CD8-positive, alpha-beta memory T cell (primary cell): ENCODE data around the gene TEX22. TPM values are rescaled to one million over a fixed set of nuclear protein-coding genes. Genes with fewer than 3 reads are reported as not detected.
A peak's percentile ranks its signal among the peaks of the same experiment; 100 is the strongest.

Experiments used
- CTCF ChIA-PET: fragments of 350-600 bp; sonication (Branson Sonifier 250); formaldehyde crosslinking; loops from one replicate; lab custom pipeline; 2021; ENCODE audit warnings: antibody characterized with exemption; lab: Charles Lee
- POLR2A ChIA-PET: fragments of 350-600 bp; sonication (Branson Sonifier 250); formaldehyde crosslinking; loops from one replicate; lab custom pipeline; 2021; ENCODE audit warnings: antibody characterized with exemption; lab: Charles Lee
- DNase-seq, 5 donors: peaks; one replicate each; pipeline versions ENCODE4 v3.0.0 to v3.0.0-alpha.2; 2020 to 2022; ENCODE audit warnings: mixed read lengths in 1 of 5
- H3K27ac ChIP-seq: one replicate; pipeline ENCODE4 v1.7.0; 2013; ENCODE audit warnings: low read depth, mild to moderate bottlenecking, low read length, moderate library complexity
- H3K27me3 ChIP-seq: 2 replicates; pipeline ENCODE4 v1.7.0; 2013; ENCODE audit warnings: low read length, mild to moderate bottlenecking; ENCODE audit not compliant: insufficient read depth, poor library complexity, severe bottlenecking
- H3K36me3 ChIP-seq: 2 replicates; pipeline ENCODE4 v1.7.0; 2013; ENCODE audit warnings: mild to moderate bottlenecking, low read length, moderate library complexity; ENCODE audit not compliant: insufficient read depth
- H3K4me1 ChIP-seq: 2 replicates; pipeline ENCODE4 v1.7.0; 2013; ENCODE audit warnings: mild to moderate bottlenecking, low read length, moderate library complexity; ENCODE audit not compliant: insufficient read depth
- H3K4me3 ChIP-seq: 2 replicates; pipeline ENCODE4 v1.7.0; 2013; ENCODE audit warnings: mild to moderate bottlenecking, low read length
- H3K9me3 ChIP-seq: 2 replicates; pipeline ENCODE4 v1.7.0; 2013; ENCODE audit warnings: mild to moderate bottlenecking, low read length
- H3K27ac Mint-ChIP-seq, 8 donors: one replicate each; pipeline ENCODE4 v1.8.0; 2020 to 2021; ENCODE audit warnings: mixed read lengths in 8 of 8, mild to moderate bottlenecking in 6 of 8, inconsistent platforms in 3 of 8, moderate library complexity in 3 of 8
- H3K27me3 Mint-ChIP-seq, 2 donors: one replicate each; pipeline ENCODE4 v1.8.0; 2020 to 2021; ENCODE audit warnings: mixed read lengths in 2 of 2, mild to moderate bottlenecking in 1 of 2, moderate library complexity in 1 of 2
- H3K36me3 Mint-ChIP-seq, 3 donors: one replicate each; pipeline ENCODE4 v1.8.0; 2020 to 2021; ENCODE audit warnings: mixed read lengths in 3 of 3, inconsistent platforms in 1 of 3, mild to moderate bottlenecking in 1 of 3
- H3K4me1 Mint-ChIP-seq, 3 donors: one replicate each; pipeline ENCODE4 v1.8.0; 2020 to 2021; ENCODE audit warnings: mixed read lengths in 3 of 3, inconsistent platforms in 1 of 3, mild to moderate bottlenecking in 1 of 3
- H3K4me3 Mint-ChIP-seq, 7 donors: one replicate each; pipeline ENCODE4 v1.8.0; 2020 to 2021; ENCODE audit warnings: mixed read lengths in 7 of 7, mild to moderate bottlenecking in 6 of 7, moderate library complexity in 4 of 7, inconsistent platforms in 2 of 7
- H3K9me3 Mint-ChIP-seq, 5 donors: one replicate each; pipeline ENCODE4 v1.8.0; 2020 to 2022; ENCODE audit warnings: mixed read lengths in 5 of 5, mild to moderate bottlenecking in 3 of 5, moderate library complexity in 2 of 5, inconsistent platforms in 1 of 5
- polyA plus RNA-seq: library from polyadenylated mRNA; unstranded; fragments of 300-500 nt; fragmentation: Illumina TruSeq; gene quantifications from one replicate; pipeline ENCODE4 v1.2.3, GENCODE V29; 2021
- total RNA-seq, 2 experiments: library from RNA; stranded (reverse); gene quantifications; one replicate each; pipeline ENCODE4 v1.2.3, GENCODE V29; 2021

The TEX22 gene
- total and polyA plus RNA-seq, 3 experiments from 2014 or later, result 0.08 to 2.9 (median 1.4) TPM

DNA sequence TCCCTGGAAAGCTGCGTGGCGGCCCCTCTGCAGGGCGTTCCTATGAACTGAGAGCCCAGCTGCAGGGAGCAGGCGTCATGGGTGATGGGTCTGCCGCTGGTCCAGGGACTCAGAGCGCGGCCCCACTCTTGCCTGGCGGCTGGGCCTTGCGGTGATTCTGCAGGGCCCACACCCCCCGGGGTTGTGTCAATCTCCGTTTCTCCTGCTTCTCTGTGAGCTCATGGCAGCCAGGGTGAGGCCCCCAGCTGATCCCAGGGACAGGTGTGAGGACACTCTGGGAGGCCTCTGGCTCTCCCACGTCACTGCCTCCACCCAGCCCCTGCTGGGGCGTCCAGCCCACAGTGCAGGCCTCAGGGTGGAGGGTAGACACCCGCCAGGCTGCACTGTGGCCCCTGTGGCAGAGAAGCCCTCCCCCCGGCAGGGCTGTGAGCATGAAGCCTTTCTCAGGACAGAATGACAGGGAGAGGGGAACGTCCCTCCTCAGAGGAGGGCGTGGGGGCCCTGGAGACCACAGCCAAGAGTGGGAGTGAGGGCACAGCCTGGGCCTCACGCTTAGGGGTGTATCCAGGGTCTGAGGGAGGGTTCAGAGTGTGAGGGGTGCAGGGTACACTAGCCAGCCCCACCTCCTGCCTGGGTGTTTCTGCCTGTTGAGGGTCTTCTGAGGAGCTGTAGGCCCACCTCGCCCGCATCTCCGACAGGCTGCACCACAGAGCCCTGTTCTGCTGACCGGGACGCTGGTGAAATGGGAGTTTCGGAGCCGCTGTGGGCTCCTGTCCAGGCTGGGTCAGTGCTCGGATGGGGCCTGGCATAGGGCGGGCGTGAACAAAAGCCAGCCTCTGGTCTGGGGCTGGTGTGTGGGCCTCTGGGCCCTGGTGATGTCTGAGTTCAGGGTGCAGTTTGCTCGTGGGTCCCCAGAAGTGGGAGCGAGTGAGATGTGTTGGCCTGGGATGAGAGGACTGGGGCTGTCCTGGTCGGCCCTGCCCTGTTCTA lies 49.6 kb downstream of the TEX22 start:
- Mint-ChIP-seq H3K4me3 (no peak overlapping the region), H3K9me3 (no peaks in the 10 kb centered on the region), H3K36me3 (peaks cover 0 to 25% (median 3%) of the 10 kb centered on the region in 3 donors), H3K27ac (no peak overlapping the region), H3K27me3 (no peaks in the 10 kb centered on the region), H3K4me1 (no peaks in the 10 kb centered on the region)
- no peaks in the 10 kb centered on the region for H3K27me3 ChIP-seq
- ChIA-PET POLR2A (interaction anchor here (1.0 kb wide), 1 partner anchor 42 kb away, joined by 5 read pairs; no protein-coding TSS in a partner anchor), CTCF (interaction anchor here (1.0 to 3.1 kb wide), 9 partner anchors 9 to 137 kb away, joined by 3 to 26 read pairs (median 3); no protein-coding TSS in a partner anchor)
- no peaks in the 10 kb centered on the region for H3K36me3 ChIP-seq
- no peaks in the 10 kb centered on the region for H3K4me1 ChIP-seq
- no peak overlapping the region for H3K27ac ChIP-seq
- no peaks in the 10 kb centered on the region for H3K9me3 ChIP-seq
- H3K4me3 ChIP-seq, result no peak overlapping the region
- no peak for DNase-seq

GRCh38 chr14:105448706-105449111 lies 50.4 kb downstream of the TEX22 start:
- H3K4me3 ChIP-seq, result no peak overlapping the region
- no peaks in the 10 kb centered on the region for H3K4me1 Mint-ChIP-seq
- CTCF ChIA-PET, result interaction anchor here (1.0 to 3.1 kb wide), 7 partner anchors 17 to 138 kb away, joined by 3 to 26 read pairs (median 3); no protein-coding TSS in a partner anchor
- no peaks in the 10 kb centered on the region for H3K9me3 Mint-ChIP-seq
- H3K9me3 ChIP-seq, result no peaks in the 10 kb centered on the region
- no peaks in the 10 kb centered on the region for H3K36me3 ChIP-seq
- no peaks in the 10 kb centered on the region for H3K27me3 Mint-ChIP-seq
- H3K27ac ChIP-seq, result no peak overlapping the region
- POLR2A ChIA-PET, result interaction anchor here (1.0 kb wide), 1 partner anchor 41 kb away, joined by 5 read pairs; no protein-coding TSS in a partner anchor
- no peaks in the 10 kb centered on the region for H3K27me3 ChIP-seq
- no peak overlapping the region for H3K27ac Mint-ChIP-seq
- H3K4me3 Mint-ChIP-seq, result no peak overlapping the region
- no peaks in the 10 kb centered on the region for H3K4me1 ChIP-seq
- H3K36me3 Mint-ChIP-seq, result peaks cover 0 to 27% (median 3%) of the 10 kb centered on the region in 3 donors
- DNase-seq, result peak; percentile 51 to 75 (median 55)

DNA sequence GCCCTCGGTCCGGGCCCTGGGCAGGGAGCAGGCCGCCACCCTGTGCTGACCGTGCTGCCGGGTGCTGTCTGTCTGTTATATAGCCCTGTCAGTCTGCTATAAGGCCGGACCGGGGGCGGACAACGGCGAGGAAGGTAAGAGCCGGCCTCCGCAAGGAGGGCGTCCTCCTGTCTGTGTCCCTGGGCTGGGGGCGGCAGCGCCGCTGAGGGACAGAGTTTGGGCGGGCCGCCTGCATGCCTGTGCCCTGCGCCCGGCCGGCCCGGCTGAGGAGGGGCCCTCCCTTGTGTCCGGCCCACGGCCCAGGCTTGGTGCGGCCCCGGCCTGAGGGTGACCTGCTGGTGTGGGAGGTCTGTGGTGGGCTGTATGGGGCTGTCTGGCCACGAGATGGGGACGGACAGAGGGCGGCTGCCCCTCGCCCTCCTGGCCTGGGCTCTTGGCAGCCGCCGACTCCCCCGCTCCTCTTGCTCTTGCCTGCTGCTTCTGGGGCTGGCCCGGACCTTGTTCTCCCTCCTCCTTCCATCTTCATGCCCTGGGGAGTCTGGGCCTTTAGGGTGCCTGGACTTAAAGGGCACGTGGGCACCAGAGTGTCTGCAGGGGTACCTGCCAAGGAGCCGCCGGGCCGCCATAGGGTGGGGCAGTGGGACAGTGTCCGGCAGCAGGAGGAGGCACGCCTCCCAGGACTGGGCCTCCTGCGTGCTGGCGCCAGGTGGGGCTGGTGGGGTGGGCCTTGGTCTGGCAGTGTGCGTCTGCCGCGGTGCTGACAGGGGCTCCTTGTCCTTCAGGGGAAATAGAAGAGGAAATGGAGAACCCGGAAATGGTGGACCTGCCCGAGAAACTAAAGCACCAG lies 51.2 kb downstream of the TEX22 start:
- no peak overlapping the region for H3K4me3 Mint-ChIP-seq
- ChIA-PET CTCF (no interaction called here), POLR2A (no interaction called here)
- Histone ChIP-seq H3K36me3 (no peaks in the 10 kb centered on the region), H3K4me1 (no peaks in the 10 kb centered on the region), H3K4me3 (no peak overlapping the region), H3K27me3 (no peaks in the 10 kb centered on the region), H3K27ac (no peak overlapping the region), H3K9me3 (no peaks in the 10 kb centered on the region)
- no peak overlapping the region for H3K27ac Mint-ChIP-seq
- peaks cover 0 to 31% (median 3%) of the 10 kb centered on the region in 3 donors for H3K36me3 Mint-ChIP-seq
- no peaks in the 10 kb centered on the region for H3K27me3 Mint-ChIP-seq
- H3K4me1 Mint-ChIP-seq, result no peaks in the 10 kb centered on the region
- DNase-seq, result no peak
- no peaks in the 10 kb centered on the region for H3K9me3 Mint-ChIP-seq

- no peak for DNase-seq
- Mint-ChIP-seq H3K27ac (no peak overlapping the region), H3K36me3 (peaks cover 0 to 32% (median 3%) of the 10 kb centered on the region in 3 donors), H3K4me3 (no peak overlapping the region), H3K27me3 (no peaks in the 10 kb centered on the region), H3K4me1 (no peaks in the 10 kb centered on the region), H3K9me3 (no peaks in the 10 kb centered on the region)
- no peak overlapping the region for H3K27ac ChIP-seq
- H3K4me1 ChIP-seq, result no peaks in the 10 kb centered on the region
- CTCF ChIA-PET, result no interaction called here
- no peaks in the 10 kb centered on the region for H3K9me3 ChIP-seq
- H3K36me3 ChIP-seq, result no peaks in the 10 kb centered on the region
- no peaks in the 10 kb centered on the region for H3K27me3 ChIP-seq
- POLR2A ChIA-PET, result no interaction called here
- H3K4me3 ChIP-seq, result no peak overlapping the region
Observed at GRCh38 chr14:105450123-105450505, 51.8 kb downstream of the TEX22 start.

DNA sequence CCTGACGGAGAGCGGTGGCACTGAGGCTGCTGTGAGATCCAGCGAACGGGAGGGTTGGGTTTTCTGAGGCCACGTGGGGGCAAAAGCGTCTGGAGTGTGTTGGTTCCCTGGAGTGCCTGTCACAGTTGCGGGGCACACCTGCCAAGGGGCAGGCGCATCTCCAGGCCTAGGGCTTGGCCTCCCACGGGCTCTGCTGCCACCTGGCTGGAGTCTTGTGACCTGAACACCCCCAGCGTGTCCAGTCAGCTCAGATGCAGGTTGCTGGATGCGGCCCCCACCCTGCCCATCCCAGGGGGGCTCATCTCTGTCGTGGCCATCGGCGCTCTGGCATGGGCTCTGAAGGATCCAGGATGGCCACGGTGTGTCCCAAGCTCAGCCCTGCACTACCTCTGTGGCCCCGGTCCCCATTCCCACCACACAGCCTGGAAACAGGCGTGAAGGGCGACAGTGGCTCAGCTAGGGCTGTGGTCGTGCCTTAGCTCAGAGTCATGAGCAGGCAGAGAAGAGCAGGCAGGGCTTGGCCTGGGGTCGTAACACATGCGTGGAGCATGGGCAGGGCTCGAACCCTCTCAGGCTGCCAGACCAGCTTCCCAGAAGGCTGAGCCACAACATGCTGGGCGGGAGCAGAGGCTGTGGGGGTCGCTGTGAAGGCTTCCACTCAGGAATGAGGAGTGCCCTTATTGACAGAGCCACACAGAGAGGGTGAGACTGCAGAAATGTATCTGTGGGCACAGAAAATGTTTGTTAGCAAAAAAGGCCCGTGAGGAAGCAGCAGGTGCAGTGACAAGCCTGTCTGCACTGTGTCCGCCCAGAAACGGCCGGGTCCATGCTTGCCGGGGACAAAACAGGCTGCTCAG lies 52.8 kb downstream of the TEX22 start:
- Histone ChIP-seq H3K4me3 (no peak overlapping the region), H3K4me1 (no peaks in the 10 kb centered on the region), H3K36me3 (no peaks in the 10 kb centered on the region), H3K27ac (no peak overlapping the region), H3K27me3 (no peaks in the 10 kb centered on the region), H3K9me3 (no peaks in the 10 kb centered on the region)
- Mint-ChIP-seq H3K4me1 (no peaks in the 10 kb centered on the region), H3K4me3 (no peak overlapping the region), H3K9me3 (no peaks in the 10 kb centered on the region), H3K27me3 (no peaks in the 10 kb centered on the region), H3K27ac (no peak overlapping the region), H3K36me3 (peaks cover 0 to 41% (median 7%) of the 10 kb centered on the region in 3 donors)
- CTCF ChIA-PET, result interaction anchor here (1.5 to 2.0 kb wide), 2 partner anchors 39 to 80 kb away, joined by 5 to 7 read pairs; no protein-coding TSS in a partner anchor
- no peak for DNase-seq
- POLR2A ChIA-PET, result no interaction called here

DNA sequence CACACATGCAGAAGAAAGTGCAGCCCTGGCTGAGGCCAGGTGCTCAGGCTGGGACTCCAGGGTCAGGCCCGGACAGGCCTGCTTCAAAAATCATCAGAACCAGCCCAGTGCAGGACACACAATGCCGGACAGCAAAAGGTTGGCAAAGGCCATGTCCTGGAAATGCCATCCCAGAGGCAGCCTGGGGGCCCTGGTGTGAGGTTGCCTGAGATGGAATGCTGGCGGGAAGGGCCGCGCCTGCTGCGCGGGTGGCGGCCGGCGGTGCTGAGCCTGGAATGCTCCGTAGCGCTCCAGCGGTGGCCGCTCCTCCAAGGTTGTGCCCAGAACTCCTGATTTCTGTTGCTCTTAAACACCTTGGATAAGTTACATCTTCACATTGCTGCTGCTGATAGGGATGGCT lies 54.6 kb downstream of the TEX22 start:
- Histone ChIP-seq H3K36me3 (no peaks in the 10 kb centered on the region), H3K4me3 (no peak overlapping the region), H3K4me1 (no peaks in the 10 kb centered on the region), H3K27ac (no peak overlapping the region), H3K27me3 (no peaks in the 10 kb centered on the region), H3K9me3 (no peaks in the 10 kb centered on the region)
- no peak for DNase-seq
- Mint-ChIP-seq H3K4me1 (no peaks in the 10 kb centered on the region), H3K27ac (no peak overlapping the region), H3K9me3 (no peaks in the 10 kb centered on the region), H3K36me3 (peaks cover 0 to 45% (median 7%) of the 10 kb centered on the region in 3 donors), H3K27me3 (no peaks in the 10 kb centered on the region), H3K4me3 (no peak overlapping the region)
- ChIA-PET POLR2A (interaction anchor here (1.2 kb wide), 1 partner anchor 37 kb away, joined by 3 read pairs; no protein-coding TSS in a partner anchor), CTCF (interaction anchor here (0.9 to 2.0 kb wide), 4 partner anchors 18 to 82 kb away, joined by 3 to 5 read pairs (median 4); no protein-coding TSS in a partner anchor)

- Histone ChIP-seq H3K9me3 (no peaks in the 10 kb centered on the region), H3K4me3 (no peak overlapping the region), H3K27me3 (no peaks in the 10 kb centered on the region), H3K36me3 (no peaks in the 10 kb centered on the region), H3K4me1 (no peaks in the 10 kb centered on the region), H3K27ac (no peak overlapping the region)
- Mint-ChIP-seq H3K9me3 (no peaks in the 10 kb centered on the region), H3K4me3 (no peak overlapping the region), H3K36me3 (peaks cover 0 to 45% (median 7%) of the 10 kb centered on the region in 3 donors), H3K27me3 (no peaks in the 10 kb centered on the region), H3K27ac (peak overlapping the region in 1 of 8 donors; percentile 40), H3K4me1 (no peaks in the 10 kb centered on the region)
- ChIA-PET POLR2A (interaction anchor here (1.2 kb wide), 1 partner anchor 36 kb away, joined by 3 read pairs; no protein-coding TSS in a partner anchor), CTCF (interaction anchor here (0.6 kb wide), 1 partner anchor 50 kb away, joined by 3 read pairs; no protein-coding TSS in a partner anchor)
- no peak for DNase-seq
Observed at GRCh38 chr14:105453847-105454246, 55.5 kb downstream of the TEX22 start.
